Neural cell (in vitro differentiated cells): ENCODE data around the gene PTH1R. TPM values are rescaled to one million over a fixed set of nuclear protein-coding genes. Genes with fewer than 3 reads are reported as not detected.
A peak's percentile ranks its signal among the peaks of the same experiment; 100 is the strongest.

ENCODE experiments used
- H2AFZ ChIP-seq: fragments of 200-600, 300-800 bp; sonication (generic), shearing (Covaris generic); 2 replicates; pipeline ENCODE4 v1.6.0; 2014; ENCODE audit warnings: low read depth, mild to moderate bottlenecking, antibody characterized with exemption, low read length, moderate library complexity
- H3F3A ChIP-seq: fragments of 200-600 bp; shearing (Covaris generic); 2 replicates; pipeline ENCODE4 v1.6.1; 2016; ENCODE audit warnings: mild to moderate bottlenecking, moderate library complexity, mixed read lengths, antibody characterized with exemption, low read length; ENCODE audit not compliant: insufficient read depth, poor library complexity, severe bottlenecking
- H3K27ac ChIP-seq: fragments of 200-600, 300-800 bp; sonication (generic), shearing (Covaris generic); 2 replicates; pipeline ENCODE4 v1.5.1; 2014; ENCODE audit warnings: mild to moderate bottlenecking, low read length, moderate library complexity
- H3K27me3 ChIP-seq: fragments of 300-800, 200-600 bp; sonication (generic), shearing (Covaris generic); 2 replicates; pipeline ENCODE4 v1.6.0; 2014; ENCODE audit warnings: mild to moderate bottlenecking, low read depth, low read length, moderate library complexity; ENCODE audit not compliant: insufficient read depth
- H3K36me3 ChIP-seq: fragments of 300-800, 200-600 bp; sonication (generic), shearing (Covaris generic); 2 replicates; pipeline ENCODE4 v1.5.1; 2014; ENCODE audit warnings: mild to moderate bottlenecking, antibody characterized with exemption, low read length, moderate library complexity; ENCODE audit not compliant: insufficient read depth
- H3K4me2 ChIP-seq: fragments of 300-800, 200-600 bp; sonication (generic), shearing (Covaris generic); 2 replicates; pipeline ENCODE4 v1.6.0; 2014; ENCODE audit warnings: mild to moderate bottlenecking, low read length
- H3K4me3 ChIP-seq: fragments of 300-800, 200-600 bp; sonication (generic), shearing (Covaris generic); 2 replicates; pipeline ENCODE4 v1.5.1; 2014; ENCODE audit warnings: mild to moderate bottlenecking, low read length, moderate library complexity
- H3K79me2 ChIP-seq: fragments of 200-600 bp; shearing (Covaris generic); replicated peaks from 2 replicates; pipeline ENCODE4 v1.6.0; 2014; ENCODE audit warnings: mild to moderate bottlenecking, low read length, moderate library complexity; ENCODE audit not compliant: insufficient read depth
- H3K9ac ChIP-seq: fragments of 300-800, 200-600 bp; sonication (generic), shearing (Covaris generic); 2 replicates; pipeline ENCODE4 v1.6.1; 2016; ENCODE audit warnings: mild to moderate bottlenecking, low read length, mixed read lengths
- H3K9me2 ChIP-seq: fragments of 200-600 bp; shearing (Covaris generic); 2 replicates; pipeline ENCODE4 v1.6.1; 2016; ENCODE audit warnings: mild to moderate bottlenecking, low read length, mixed read lengths; ENCODE audit not compliant: insufficient read depth
- H3K9me3 ChIP-seq: fragments of 200-600, 300-800 bp; sonication (generic), shearing (Covaris generic); 2 replicates; pipeline ENCODE4 v1.6.1; 2016; ENCODE audit warnings: mild to moderate bottlenecking, mixed run types, low read length, moderate library complexity, mixed read lengths
- H4K20me1 ChIP-seq: fragments of 200-600 bp; shearing (Covaris generic); 2 replicates; pipeline ENCODE4 v1.6.1; 2016; ENCODE audit warnings: mild to moderate bottlenecking, mixed run types; ENCODE audit not compliant: insufficient read depth
- EP300 ChIP-seq: fragments of 450-650 bp; conservative IDR thresholded peaks from 2 replicates; pipeline ENCODE4 v1.6.1; 2014; ENCODE audit warnings: antibody characterized with exemption, mild to moderate bottlenecking, moderate library complexity; ENCODE audit not compliant: poor library complexity, severe bottlenecking
- EZH2 ChIP-seq: fragments of 200-600, 300-800 bp; shearing (Covaris generic), sonication (generic); IDR thresholded peaks from 2 replicates; pipeline ENCODE4 v1.6.1; 2014; ENCODE audit warnings: antibody characterized with exemption, low read length, borderline replicate concordance, mild to moderate bottlenecking; ENCODE audit not compliant: insufficient read depth, poor library complexity, severe bottlenecking
- MXI1 ChIP-seq: fragments of 450-650 bp; conservative IDR thresholded peaks from 2 replicates; pipeline ENCODE4 v1.6.1; 2014; ENCODE audit warnings: antibody characterized with exemption, mild to moderate bottlenecking; ENCODE audit not compliant: poor library complexity, severe bottlenecking
- POLR2AphosphoS5 ChIP-seq: IDR thresholded peaks from 2 replicates; pipeline ENCODE4 v1.6.1; 2012
- RAD21 ChIP-seq: fragments of 450-650 bp; conservative IDR thresholded peaks from 2 replicates; pipeline ENCODE4 v1.6.1; 2014; ENCODE audit warnings: antibody characterized with exemption, mild to moderate bottlenecking, moderate library complexity
- SMC3 ChIP-seq: fragments of 450-650 bp; conservative IDR thresholded peaks from 2 replicates; pipeline ENCODE4 v1.6.1; 2014; ENCODE audit warnings: antibody characterized with exemption, mild to moderate bottlenecking, moderate library complexity; ENCODE audit not compliant: poor library complexity
- TAF1 ChIP-seq: IDR thresholded peaks from 2 replicates; pipeline ENCODE4 v1.6.1; 2012; ENCODE audit warnings: low read depth
- polyA plus RNA-seq: library from polyadenylated mRNA; depleted of rRNA; stranded (reverse); fragments of >200 nt; gene quantifications from 2 replicates; pipeline ENCODE4 v1.2.3, GENCODE V29; 2014
- TF ChIP-seq, protein P1 (sequence below): IDR thresholded peaks from 2 replicates; pipeline ENCODE4 v1.6.1; 2012; ENCODE audit warnings: borderline replicate concordance
- TF ChIP-seq, protein P2 (sequence below): fragments of 450-650 bp; IDR thresholded peaks from 2 replicates; pipeline ENCODE4 v1.5.1; 2014; ENCODE audit warnings: antibody characterized with exemption, mild to moderate bottlenecking, moderate library complexity; ENCODE audit not compliant: poor library complexity, severe bottlenecking

The PTH1R gene
- polyA plus RNA-seq, 1 donor from 2014 or later: not detected

DNA sequence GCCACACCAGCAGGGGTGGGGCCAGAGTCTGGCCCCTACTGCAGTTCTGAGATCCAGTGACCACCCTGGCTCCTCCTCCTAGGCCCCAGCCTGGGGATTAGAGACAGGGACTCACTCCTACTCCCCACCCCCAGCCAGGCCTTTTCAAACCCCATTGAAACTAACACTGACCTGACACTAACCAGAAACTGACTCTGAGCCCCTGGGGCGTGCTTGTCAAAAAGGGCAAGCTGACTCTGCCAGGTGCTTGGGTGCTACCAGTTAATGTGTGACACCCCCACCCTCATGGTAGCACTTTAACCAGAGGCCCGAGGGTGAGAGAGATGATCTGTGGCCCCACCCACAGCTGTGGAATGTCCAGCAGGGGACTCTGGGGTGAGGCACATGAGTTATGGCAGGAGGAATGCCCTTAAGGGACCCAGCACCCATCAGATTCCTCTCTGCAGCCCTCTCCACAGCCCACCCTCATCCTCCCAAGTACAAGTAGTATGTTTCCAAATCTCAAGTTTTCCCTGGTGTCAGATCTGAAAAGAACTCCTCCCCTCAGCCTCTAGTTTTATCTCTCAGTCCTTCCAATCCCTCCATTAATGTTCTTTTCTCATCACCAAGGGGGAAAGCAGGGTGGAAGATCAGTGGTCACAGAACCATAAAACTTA lies 1.4 kb downstream of the PTH1R start:
- no peak overlapping the region for H3K4me3 ChIP-seq
- no peaks in the 10 kb centered on the region for H3K9me2 ChIP-seq
- H3K4me2 ChIP-seq: no peak overlapping the region
- H3K79me2 ChIP-seq: no peaks in the 10 kb centered on the region
- H2AFZ ChIP-seq: no peak overlapping the region
- H3K27me3 ChIP-seq: peaks cover 30% of the 10 kb centered on the region
- H3F3A ChIP-seq: no peaks in the 10 kb centered on the region
- no peaks in the 10 kb centered on the region for H3K36me3 ChIP-seq
- TF ChIP-seq TAF1 (no peak), POLR2AphosphoS5 (no peak), RAD21 (no peak), EZH2 (no peak)
- TF ChIP-seq, protein P1, sequence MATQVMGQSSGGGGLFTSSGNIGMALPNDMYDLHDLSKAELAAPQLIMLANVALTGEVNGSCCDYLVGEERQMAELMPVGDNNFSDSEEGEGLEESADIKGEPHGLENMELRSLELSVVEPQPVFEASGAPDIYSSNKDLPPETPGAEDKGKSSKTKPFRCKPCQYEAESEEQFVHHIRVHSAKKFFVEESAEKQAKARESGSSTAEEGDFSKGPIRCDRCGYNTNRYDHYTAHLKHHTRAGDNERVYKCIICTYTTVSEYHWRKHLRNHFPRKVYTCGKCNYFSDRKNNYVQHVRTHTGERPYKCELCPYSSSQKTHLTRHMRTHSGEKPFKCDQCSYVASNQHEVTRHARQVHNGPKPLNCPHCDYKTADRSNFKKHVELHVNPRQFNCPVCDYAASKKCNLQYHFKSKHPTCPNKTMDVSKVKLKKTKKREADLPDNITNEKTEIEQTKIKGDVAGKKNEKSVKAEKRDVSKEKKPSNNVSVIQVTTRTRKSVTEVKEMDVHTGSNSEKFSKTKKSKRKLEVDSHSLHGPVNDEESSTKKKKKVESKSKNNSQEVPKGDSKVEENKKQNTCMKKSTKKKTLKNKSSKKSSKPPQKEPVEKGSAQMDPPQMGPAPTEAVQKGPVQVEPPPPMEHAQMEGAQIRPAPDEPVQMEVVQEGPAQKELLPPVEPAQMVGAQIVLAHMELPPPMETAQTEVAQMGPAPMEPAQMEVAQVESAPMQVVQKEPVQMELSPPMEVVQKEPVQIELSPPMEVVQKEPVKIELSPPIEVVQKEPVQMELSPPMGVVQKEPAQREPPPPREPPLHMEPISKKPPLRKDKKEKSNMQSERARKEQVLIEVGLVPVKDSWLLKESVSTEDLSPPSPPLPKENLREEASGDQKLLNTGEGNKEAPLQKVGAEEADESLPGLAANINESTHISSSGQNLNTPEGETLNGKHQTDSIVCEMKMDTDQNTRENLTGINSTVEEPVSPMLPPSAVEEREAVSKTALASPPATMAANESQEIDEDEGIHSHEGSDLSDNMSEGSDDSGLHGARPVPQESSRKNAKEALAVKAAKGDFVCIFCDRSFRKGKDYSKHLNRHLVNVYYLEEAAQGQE: no peak
- no peak overlapping the region for H3K27ac ChIP-seq
- H3K9ac ChIP-seq: no peak overlapping the region
- no peaks in the 10 kb centered on the region for H3K9me3 ChIP-seq
- no peaks in the 10 kb centered on the region for H4K20me1 ChIP-seq

DNA sequence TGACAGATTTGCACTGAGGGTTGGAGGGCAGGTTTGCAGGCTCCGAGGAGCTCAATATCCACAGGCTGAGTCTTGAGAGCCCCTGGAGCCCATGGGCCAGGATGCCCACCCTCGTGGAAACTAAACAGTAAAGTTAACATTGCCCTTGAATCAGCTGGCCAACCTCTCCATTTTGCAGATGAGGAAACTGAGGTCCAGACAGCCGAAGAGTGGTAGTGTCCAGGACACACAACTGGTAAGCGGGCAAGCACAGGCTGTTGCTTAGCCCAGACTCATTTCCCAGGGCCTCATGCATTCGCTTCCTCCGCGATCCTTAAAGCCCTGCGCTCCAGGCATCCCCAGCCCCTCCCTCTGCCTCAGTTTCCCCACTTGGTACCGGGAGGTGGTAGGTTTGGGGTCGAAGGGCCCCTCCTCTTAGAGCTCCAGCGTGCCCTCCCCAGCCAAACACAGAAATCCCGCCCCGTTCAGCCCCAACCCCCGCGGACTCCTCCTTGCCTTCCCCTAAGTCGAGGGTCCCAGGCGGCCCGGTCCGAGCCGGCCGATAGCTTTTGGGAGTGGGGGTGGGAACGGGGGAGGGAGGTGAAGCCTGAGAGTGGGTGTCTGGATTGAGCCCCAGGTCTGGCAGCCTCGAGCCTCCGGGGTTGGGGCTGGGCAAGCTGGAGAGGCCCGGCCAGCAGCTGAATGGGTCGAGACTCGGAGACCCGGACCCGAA lies 3.5 kb downstream of the PTH1R start:
- Histone ChIP-seq H3K9me3 (no peaks in the 10 kb centered on the region), H3K4me2 (no peak overlapping the region), H3F3A (no peaks in the 10 kb centered on the region), H3K36me3 (no peaks in the 10 kb centered on the region), H3K79me2 (no peaks in the 10 kb centered on the region), H3K9me2 (no peaks in the 10 kb centered on the region), H3K4me3 (peak overlapping the region; percentile 70), H3K27ac (no peak overlapping the region), H3K27me3 (peaks cover 45% of the 10 kb centered on the region), H2AFZ (no peak overlapping the region), H4K20me1 (no peaks in the 10 kb centered on the region), H3K9ac (no peak overlapping the region)
- TF ChIP-seq EZH2: no peak
- TF ChIP-seq TAF1: no peak
- TF ChIP-seq MXI1: no peak
- no peak for TF ChIP-seq EP300
- TF ChIP-seq RAD21: no peak
- TF ChIP-seq, protein P2, sequence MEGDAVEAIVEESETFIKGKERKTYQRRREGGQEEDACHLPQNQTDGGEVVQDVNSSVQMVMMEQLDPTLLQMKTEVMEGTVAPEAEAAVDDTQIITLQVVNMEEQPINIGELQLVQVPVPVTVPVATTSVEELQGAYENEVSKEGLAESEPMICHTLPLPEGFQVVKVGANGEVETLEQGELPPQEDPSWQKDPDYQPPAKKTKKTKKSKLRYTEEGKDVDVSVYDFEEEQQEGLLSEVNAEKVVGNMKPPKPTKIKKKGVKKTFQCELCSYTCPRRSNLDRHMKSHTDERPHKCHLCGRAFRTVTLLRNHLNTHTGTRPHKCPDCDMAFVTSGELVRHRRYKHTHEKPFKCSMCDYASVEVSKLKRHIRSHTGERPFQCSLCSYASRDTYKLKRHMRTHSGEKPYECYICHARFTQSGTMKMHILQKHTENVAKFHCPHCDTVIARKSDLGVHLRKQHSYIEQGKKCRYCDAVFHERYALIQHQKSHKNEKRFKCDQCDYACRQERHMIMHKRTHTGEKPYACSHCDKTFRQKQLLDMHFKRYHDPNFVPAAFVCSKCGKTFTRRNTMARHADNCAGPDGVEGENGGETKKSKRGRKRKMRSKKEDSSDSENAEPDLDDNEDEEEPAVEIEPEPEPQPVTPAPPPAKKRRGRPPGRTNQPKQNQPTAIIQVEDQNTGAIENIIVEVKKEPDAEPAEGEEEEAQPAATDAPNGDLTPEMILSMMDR: no peak
- TF ChIP-seq, protein P1: no peak
- TF ChIP-seq POLR2AphosphoS5: no peak
- no peak for TF ChIP-seq SMC3
